Right renal pelvis (tissue), 4 donors: ENCODE measurements around the gene COLEC11. TPM values are rescaled to one million over a fixed set of nuclear protein-coding genes. Genes with fewer than 3 reads are reported as not detected.

ENCODE experiments used
- polyA plus RNA-seq, 4 donors: library from polyadenylated mRNA; unstranded; fragments of 120-200 nt; gene quantifications; one replicate each; pipeline ENCODE4 v1.2.1, GENCODE V29; 2013; ENCODE audit not compliant: insufficient read length in 4 of 4

COLEC11 gene
- polyA plus RNA-seq, 4 donors = 1.2 to 4.2 (median 1.7) TPM

Other genes with a start within 250 kb of the COLEC11 start
- gene EIPR1, start 217.3 kb upstream of the COLEC11 start, polyA plus RNA-seq = 10 to 100 TPM; 25.4 to 26.1 (median 25.6) TPM
- 10 to 100 TPM; 59.7 to 71.5 (median 70.0) TPM for gene TRAPPC12, start 215.4 kb upstream of the COLEC11 start, polyA plus RNA-seq
- 10 to 100 TPM; 79.2 to 99.7 (median 83.1) TPM for gene ADI1, start 75.6 kb upstream of the COLEC11 start, polyA plus RNA-seq
- 10 to 100 TPM; 17.3 to 18.7 (median 17.8) TPM for gene RNASEH1, start 36.8 kb upstream of the COLEC11 start, polyA plus RNA-seq
- 1,000 to 10,000 TPM; 1,498 to 1,698 (median 1,668) TPM for gene RPS7, start 19.9 kb upstream of the COLEC11 start, polyA plus RNA-seq
- gene ALLC, start 63.1 kb downstream of the COLEC11 start, polyA plus RNA-seq = under 1 TPM in 1 of 4 donors, not detected in 3; 0.23 TPM
- under 1 TPM in 3 of 4 donors, not detected in 1; 0.27 to 0.64 (median 0.46) TPM for gene DCDC2C, start 108.5 kb downstream of the COLEC11 start, polyA plus RNA-seq